ENCODE data around the gene MARCHF5.

Gene MARCHF5

GRCh38 chr10:92290837-92291615 is at the start of gene MARCHF5, which contains the start of gene CPEB3:
TSS of gene MARCHF5 (plus strand) at chr10:92291167. CDS start at chr10:92291495, 328 bp downstream.
TSS of gene CPEB3 (minus strand) at chr10:92291078. CDS start at chr10:92240350, 50,728 bp downstream.
- peak; percentile 96 for DNase-seq (ENCODE audit: low spot score)

GRCh38 chr10:92241501-92241900 is 49.5 kb upstream of the MARCHF5 start:
- DNase-seq (ENCODE audit: low spot score), result no peak

- DNase-seq (ENCODE audit: low spot score), result no peak
These were observed 48.6 kb upstream of the MARCHF5 start for GRCh38 chr10:92242380-92242779.

- DNase-seq (ENCODE audit: low spot score), result no peak
These were observed 47.9 kb upstream of the MARCHF5 start for GRCh38 chr10:92242910-92243671.

- no peak for DNase-seq (ENCODE audit: low spot score)
These were observed 46.2 kb upstream of the MARCHF5 start for GRCh38 chr10:92244796-92245195.

GRCh38 chr10:92248566-92248965 is 42.4 kb upstream of the MARCHF5 start:
- DNase-seq (ENCODE audit: low spot score), result no peak

GRCh38 chr10:92263396-92263795 is 27.6 kb upstream of the MARCHF5 start:
- no peak for DNase-seq (ENCODE audit: low spot score)

GRCh38 chr10:92264249-92264648 is 26.7 kb upstream of the MARCHF5 start:
- no peak for DNase-seq (ENCODE audit: low spot score)

GRCh38 chr10:92265687-92266258 is 25.2 kb upstream of the MARCHF5 start:
- DNase-seq (ENCODE audit: low spot score), result no peak

GRCh38 chr10:92267343-92267742 is 23.6 kb upstream of the MARCHF5 start:
- no peak for DNase-seq (ENCODE audit: low spot score)

GRCh38 chr10:92268748-92269147 is 22.2 kb upstream of the MARCHF5 start:
- no peak for DNase-seq (ENCODE audit: low spot score)

GRCh38 chr10:92274071-92274470 is 16.9 kb upstream of the MARCHF5 start:
- no peak for DNase-seq (ENCODE audit: low spot score)

- DNase-seq (ENCODE audit: low spot score), result no peak
These were observed 11.8 kb upstream of the MARCHF5 start for GRCh38 chr10:92278996-92279696.

- no peak for DNase-seq (ENCODE audit: low spot score)
These were observed 6.8 kb upstream of the MARCHF5 start for GRCh38 chr10:92284112-92284704.

GRCh38 chr10:92290076-92290836 is 711 bp upstream of the MARCHF5 start:
- no peak for DNase-seq (ENCODE audit: low spot score)

- no peak for DNase-seq (ENCODE audit: low spot score)
These were observed 574 bp downstream of the MARCHF5 start for GRCh38 chr10:92291616-92291865.

GRCh38 chr10:92291921-92292845 is 1.2 kb downstream of the MARCHF5 start:
- no peak for DNase-seq (ENCODE audit: low spot score)

GRCh38 chr10:92298487-92298886 is 7.5 kb downstream of the MARCHF5 start:
- no peak for DNase-seq (ENCODE audit: low spot score)

GRCh38 chr10:92303096-92303495 is 12.1 kb downstream of the MARCHF5 start:
- no peak for DNase-seq (ENCODE audit: low spot score)

GRCh38 chr10:92304061-92304460 is 13.1 kb downstream of the MARCHF5 start:
- DNase-seq (ENCODE audit: low spot score), result no peak

Data from left forelimb (tissue), 1 donor.